ENCODE measurements around the gene TCOF1.

The TCOF1 gene

DNA sequence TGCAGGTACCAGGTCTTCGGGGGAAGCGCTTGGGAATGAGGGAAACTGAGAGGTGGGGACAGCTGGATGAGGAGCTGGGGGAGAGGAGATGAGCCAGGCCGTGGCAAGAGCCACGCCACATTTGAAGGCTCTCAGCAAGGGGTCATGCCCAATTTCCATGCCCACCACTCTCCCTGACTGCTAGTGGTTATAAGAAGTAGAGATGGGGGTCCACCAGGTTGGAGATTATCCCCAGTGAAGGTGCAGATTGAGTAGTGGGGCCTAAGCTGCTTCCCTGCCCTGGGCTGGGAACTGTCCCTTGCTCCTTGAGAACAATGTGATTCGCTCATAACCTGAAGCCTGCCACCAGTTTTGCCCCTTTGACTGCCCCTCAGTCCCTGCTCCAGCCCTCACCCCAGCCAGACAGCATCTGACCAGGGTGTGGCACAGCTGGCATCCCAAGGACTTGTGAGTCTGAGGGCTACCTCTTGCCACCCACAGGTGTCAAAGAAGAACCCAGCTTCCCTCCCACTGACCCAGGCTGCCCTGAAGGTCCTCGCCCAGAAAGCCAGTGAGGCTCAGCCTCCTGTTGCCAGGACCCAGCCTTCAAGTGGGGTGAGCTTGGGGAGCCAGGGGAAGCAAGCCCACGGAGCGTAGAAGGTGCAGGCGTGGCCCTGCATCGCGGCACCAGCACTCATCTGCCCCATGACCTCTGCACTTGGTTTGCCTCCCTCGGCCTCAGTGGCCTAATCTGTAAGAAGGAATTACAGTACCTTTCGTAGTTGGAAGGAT, 33.8 kb downstream of the TCOF1 start:
- no peak for DNase-seq

DNA sequence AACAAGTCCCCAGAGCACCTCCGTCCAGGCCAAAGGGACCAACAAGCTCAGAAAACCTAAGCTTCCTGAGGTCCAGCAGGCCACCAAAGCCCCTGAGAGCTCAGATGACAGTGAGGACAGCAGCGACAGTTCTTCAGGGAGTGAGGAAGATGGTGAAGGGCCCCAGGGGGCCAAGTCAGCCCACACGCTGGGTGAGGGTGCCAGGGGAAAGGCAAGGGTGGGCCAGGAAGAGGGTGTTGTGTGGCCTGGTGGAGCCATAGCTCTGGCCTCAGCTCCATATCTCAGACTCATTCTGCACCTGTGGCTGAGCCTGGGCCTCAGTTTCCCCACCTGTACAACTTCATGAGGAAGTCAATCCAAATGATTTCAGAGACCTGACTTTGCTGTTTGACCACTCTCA, 34.5 kb downstream of the TCOF1 start:
- DNase-seq, result no peak

DNA sequence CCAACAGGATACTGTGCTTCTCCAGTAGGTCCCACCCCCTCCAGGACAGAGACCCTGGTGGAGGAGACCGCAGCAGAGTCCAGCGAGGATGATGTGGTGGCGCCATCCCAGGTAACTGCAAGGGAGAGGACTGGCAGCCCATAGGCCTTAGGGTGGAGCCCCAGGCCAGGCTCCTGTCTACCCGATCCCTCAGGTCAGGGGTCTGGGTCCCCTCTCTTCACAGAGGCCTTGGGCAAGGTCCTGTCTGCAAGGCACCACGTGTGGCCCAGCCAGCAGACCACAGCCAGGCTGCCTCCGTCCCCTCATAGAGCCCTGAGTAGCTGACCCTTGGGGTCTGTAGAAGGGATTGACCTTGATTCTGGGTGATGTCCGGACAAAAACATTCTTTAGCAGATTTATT, 35.2 kb downstream of the TCOF1 start:
- DNase-seq, result no peak

DNA sequence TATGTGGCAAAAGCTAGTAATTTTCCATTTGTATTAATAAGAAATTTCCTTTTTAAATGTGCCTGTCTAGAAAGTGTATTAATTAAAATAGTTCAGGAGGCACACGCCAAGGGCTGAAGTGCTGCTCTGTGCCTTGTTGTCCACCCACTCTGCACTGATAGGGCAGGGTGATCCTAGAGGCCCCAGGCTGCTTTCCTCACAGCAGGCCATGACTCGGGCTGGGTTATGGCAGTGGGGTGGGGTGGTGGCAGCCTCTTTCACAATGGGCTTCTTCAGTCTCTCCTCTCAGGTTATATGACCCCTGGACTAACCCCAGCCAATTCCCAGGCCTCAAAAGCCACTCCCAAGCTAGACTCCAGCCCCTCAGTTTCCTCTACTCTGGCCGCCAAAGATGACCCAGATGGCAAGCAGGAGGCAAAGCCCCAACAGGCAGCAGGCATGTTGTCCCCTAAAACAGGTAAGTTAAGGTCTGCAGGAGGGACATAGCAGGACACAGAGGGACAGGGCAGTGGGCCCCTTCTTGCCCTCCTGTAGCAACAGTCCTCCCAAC, 35.7 kb downstream of the TCOF1 start:
- no peak for DNase-seq

DNA sequence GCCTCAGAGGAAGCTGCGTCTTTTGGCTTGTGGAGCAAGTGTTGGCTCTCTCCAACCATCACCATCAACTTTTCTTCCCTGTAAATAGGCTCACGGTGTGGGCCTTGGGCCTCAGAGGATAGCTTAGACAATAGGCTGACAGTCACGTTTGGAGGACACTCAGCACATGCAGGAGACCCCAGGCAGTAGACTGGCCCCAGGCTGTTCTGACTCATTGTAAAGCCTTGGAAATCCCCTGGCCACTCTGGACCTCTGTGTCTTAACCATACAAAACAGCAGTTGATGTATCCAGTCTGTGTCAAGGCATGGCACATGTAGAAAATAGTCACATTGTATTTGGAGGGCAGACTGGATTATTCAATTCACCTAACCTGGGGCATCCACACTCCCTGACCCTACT, 36.6 kb downstream of the TCOF1 start:
- no peak for DNase-seq

DNA sequence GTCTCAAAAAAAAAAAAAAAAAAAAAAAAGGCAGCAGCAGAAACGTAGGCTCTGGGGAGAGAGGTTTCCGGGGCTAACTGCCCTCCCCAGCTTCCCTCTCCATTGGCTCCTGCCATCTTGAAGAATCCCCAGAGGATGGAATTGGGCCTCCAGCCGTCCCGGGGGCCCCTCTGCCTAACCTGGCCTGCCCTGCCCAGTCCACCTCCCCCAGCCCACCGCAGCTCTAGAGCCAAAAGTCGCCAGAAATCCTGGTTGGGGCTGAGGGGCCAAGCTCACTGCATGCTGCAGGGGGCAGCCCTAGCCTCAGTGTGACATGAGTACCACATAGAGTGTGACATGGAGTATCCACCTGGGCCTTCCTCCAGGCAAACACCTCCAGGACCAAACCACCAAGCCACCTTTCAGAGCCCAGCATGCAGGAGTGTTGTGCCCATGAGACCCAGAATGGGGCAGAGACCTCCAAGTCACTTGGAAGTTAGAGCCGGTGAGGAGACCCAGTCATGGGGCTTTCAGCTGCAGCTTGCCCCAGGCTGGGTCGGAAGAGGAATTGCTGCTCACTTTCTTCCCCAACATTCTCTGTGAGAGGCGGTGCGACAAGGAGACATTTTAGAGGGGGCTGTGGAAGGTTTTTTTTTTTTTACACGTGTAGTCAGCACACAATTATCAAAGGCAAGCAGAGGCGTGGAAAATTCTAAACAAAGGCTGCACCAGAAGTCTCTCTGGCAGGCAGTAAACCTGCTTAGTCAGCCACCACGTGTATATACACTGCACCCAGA, 37.6 kb downstream of the TCOF1 start:
- no peak for DNase-seq

DNA sequence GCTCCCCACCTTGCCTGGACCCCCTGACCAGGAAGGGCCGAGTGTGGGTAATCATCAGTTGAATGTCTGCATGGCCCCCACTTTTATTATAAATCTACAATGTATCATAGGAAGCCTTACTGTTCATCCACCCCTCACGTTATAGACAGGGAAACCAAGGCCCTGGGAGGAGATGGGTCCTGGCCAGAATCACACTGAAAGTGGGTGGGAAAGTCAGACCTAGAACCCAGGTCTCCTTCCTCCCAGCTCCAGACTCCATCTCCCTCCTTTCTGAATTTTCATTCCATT, 38.1 kb downstream of the TCOF1 start:
- DNase-seq, result no peak

DNA sequence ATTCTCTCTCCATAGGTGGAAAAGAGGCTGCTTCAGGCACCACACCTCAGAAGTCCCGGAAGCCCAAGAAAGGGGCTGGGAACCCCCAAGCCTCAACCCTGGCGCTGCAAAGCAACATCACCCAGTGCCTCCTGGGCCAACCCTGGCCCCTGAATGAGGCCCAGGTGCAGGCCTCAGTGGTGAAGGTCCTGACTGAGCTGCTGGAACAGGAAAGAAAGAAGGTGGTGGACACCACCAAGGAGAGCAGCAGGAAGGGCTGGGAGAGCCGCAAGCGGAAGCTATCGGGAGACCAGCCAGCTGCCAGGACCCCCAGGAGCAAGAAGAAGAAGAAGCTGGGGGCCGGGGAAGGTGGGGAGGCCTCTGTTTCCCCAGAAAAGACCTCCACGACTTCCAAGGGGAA, 38.8 kb downstream of the TCOF1 start:
- no peak for DNase-seq

DNA sequence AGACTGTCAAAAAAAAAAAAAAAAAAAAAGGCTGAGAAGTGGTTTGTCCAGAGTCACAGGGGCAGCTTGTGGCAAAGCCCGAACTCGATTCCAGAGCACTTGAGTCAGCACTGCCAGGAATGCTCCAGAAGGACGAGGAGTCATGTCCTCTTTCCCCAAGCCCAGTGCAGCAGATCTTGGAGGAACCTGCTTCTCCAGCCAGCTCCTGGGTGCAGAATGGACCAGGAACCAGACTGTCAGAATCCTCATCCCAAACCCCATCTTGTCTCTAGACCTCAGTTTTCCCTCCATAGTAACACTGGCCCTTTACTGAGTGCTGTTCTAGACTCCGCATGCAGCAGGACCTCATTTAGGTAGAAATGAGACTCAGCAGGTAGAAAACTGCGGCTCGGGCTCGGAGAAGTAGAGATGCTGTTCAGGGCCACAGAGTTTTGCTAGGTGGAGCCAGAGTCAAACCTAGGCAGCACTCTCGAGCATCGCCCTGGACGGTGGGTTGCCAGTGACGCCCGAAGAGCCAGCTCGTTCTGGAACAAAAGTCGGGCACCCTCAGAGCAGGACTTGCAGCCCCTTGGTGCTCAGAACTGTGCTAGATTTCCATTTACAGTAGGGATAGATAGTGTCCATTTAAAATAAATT, 39.8 kb downstream of the TCOF1 start:
- DNase-seq, result no peak

DNA sequence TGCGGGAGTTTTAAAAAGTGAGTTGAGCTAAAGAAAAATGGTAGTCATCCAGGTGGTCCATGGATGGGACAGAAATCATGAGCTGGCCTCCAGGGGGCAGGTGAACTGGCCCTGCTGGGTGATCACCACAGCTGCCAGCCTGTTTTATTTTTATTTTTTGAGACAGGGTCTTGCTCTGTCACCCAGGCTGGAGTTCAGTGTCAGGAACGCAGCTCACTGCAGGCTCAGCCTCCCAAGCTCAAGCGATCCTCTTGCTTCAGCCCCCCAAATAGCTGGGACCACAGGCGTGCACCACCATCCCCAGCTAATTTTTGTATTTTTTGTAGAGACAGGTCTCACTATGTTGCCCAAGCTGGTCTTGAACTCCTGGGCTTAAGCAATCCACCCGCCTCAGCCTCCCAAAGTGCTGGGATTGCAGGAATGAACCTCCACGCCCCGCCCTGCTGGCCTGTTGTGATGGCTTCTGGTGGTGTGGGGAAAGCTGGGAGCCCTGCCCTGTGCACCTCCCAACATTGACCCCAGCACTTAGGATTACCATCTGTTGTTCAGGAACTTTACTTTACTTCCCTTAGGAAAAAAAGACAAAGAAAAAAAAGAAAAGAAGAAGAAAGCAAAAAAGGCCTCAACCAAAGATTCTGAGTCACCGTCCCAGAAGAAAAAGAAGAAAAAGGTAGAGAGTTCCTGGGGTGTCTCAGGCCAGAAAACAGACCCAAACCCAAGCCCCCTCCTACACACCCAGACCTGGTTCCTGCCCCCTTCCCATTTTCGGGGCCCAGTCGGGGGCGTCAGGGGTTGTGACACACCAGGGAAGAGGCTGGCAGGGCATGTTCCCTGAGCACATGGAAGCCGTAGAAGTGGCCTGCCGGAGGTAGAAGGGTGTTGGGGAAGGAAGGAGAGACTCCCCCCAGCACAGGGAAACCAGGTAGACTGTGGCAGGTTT, 40.6 kb downstream of the TCOF1 start:
- no peak for DNase-seq

DNA sequence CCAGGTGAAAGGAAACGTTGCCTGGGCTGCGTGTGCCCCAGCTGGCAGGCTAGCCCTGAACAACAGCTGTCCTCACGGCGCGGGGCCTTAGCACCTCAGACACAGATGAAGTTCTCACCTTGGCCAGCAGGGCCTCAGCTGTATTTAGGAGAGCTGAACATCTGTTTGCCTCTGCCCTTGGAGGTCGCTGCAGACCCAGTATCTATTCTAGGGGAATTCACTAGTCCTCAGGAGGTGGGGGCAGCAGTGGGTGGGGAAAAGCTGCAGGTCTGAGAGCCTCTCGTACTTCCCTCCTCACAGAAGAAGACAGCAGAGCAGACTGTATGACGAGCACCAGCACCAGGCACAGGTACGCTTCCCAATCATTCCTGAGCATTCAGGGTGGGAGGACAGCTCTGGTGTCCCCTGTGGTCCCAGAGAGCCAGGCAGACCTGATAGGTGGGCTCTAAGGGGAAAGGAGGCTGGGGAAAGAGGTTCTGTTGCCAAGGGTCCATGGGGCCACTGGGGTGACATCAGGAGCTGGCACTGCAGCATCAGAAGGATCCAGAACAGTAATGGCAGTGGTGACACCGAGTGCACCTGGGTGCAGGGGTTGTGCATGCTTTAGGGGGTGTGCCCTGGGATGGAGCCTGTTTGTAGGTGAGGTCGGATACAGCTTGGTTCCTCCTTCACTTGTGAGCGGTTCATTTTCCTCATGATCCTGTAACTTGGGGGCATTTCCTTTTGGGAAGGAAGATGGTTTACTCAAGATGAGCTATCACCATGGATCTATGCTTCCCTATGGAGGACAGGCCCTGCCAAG, 41.4 kb downstream of the TCOF1 start:
- peak; percentile 33 for DNase-seq

DNA sequence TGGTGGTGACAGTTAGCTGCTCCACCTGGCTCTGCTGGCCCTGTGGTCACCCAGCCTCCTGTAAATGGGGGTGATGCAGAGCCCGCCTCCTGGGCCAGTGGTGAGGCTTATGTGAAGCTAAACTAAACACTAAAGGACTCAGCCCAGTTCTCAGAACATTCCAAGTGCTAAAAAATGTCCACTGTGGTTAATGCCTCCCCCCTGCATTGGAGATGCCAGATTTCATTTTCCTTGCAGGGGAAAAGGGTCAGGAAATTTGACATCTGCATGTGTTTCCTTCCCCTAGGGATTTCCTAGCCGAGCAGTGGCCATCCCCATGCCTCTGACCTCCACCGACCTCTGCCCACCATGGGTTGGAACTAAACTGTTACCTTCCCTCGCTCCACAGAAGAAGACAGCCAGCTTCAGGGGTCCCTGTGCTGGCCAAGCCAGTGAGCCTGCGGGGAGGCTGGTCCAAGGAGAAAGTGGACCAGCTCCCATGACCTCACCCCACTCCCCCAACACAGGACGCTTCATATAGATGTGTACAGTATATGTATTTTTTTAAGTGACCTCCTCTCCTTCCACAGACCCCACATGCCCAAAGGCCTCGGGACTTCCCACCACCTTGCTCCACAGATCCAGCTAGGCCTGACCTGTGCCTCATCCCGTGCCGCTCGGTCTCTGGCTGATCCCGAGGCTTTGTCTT, 42.2 kb downstream of the TCOF1 start:
- no peak for DNase-seq

DNA sequence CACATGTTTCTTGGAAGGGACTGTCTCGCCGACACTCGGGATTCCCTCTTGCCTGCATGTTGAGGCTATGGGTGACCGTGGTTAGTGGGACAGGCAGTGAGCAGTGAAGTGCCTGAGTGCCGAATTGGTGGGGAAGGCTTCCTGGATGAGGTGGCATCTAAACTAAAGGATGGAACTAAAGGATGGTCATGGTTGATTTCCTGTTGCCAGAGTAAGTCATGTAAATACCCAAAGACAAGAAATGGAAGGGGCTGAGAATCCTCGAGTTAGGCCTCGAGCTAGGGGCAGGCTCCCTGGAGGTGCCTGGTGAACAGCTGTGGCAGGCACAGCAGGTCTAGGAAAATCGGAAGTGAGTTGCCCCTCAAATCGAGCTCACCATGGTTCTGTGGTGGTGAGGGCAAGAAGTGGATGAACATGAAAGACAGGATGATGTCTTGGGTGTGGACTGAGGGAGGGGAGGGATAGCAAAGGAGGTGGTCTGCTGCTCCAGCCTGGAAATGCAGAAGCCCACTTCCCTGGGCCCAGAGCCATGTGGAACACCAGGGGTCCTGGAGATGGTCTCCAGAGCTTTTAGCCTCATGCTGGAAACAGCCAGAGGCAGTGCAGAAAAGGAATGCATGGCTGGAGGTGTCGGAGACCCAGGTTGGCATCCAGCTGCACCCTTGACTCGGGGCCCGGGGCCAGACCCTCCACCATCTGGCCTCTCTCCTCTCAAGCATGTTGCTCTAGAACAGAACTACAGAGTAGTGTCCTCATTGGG, 43.0 kb downstream of the TCOF1 start:
- no peak for DNase-seq

DNA sequence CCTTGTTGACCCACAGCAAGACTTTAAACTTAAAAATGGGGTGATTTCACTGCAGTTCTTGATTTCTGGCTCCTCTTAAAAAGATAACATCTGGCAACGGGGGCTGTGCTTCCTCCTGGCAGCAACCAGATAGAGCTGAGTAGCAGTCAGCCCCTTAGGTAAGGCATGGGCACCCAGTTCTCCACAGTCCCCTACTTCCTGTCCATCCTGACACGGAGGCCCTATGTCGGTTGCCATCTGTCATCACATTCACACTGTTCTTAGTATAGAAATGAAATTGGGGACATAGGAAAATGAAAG, 43.5 kb downstream of the TCOF1 start:
- no peak for DNase-seq

DNA sequence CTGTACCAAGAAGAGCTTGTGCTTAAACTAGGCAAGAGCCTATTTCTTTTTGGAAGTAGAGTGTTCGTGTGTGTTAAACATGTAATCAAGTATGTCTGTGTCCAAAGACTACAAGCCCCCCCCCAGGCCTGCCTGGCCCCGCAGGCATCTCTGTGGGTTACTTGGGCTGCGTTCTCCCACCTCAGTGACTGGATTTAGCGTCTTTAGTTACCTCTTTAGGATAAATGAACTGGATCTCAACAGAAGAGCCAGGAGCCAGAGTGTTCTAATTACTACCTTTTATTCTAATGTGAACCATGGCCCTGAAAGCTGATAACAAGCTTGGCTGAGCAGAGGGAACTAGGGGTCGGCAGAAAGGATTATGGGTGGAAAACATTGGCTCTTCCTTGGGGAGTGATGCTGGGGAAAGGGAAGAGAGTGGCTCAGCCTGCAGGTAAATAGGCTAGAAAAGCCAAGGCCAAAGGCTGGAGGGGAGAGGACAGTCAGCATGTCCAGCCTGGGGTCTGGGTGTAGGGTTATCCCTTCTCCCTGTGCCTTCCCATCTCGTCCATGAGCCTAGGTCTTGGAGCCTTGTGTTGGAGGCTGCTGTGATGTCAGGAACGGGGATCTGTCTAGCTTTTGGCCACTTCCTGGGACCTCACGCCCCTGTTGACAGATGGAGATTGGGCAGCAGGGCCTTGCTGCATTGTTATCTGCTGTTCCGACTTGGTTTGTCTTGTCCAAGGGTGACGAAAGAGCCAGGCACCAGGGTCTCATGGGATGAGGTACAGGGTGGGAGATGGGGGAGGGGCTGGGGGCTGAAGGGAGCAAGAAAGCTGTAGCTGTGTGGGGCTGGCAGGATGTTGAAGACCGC, 44.1 kb downstream of the TCOF1 start:
- DNase-seq, result no peak

DNA sequence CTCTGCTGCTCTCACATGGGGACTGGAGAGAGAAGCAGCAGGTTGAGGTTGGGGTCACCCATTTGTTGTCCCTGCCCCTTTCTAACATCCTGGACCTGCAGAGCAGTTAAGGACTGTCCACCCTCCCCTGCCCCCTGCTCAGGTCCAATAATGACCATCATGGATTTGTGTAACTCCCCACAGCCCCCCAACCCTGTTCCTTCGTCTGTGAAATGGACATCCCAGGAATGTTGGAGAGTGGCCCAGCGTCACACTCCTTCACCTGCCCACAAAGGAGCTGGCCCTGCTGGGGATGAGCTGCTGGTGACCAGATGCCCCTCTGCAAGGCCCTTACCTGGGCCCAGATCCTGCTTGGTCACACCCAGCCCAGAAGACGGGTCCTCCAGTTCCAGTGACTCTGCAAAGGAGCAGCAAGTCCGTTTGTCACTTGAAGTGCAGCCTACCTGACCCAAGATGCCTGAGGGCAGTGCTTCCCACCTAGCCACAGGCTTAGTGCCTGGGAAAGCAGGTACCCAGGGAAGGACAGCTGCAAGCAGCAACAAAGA, 44.8 kb downstream of the TCOF1 start:
- no peak for DNase-seq

DNA sequence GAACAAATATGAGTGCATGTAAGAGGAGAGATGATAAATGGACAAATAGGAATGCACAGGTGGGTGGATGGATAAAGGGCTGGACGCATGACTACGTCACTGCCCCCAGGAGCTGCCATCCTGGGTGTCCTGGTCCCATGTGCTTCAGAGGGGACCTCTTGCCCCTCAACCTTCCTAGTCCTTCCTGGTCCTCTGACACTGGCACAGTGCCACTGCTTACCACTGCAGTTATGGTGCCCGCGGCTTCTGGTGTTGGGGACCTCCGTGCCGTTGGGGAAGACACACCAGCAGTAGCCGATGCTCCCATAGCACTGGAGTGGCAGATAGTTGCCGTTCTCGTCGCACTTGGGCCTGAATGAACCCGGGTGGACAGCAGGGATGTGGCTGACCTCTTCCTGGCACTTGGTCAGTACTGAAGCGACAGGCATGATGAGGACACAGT, 45.4 kb downstream of the TCOF1 start:
- DNase-seq, result no peak

DNA sequence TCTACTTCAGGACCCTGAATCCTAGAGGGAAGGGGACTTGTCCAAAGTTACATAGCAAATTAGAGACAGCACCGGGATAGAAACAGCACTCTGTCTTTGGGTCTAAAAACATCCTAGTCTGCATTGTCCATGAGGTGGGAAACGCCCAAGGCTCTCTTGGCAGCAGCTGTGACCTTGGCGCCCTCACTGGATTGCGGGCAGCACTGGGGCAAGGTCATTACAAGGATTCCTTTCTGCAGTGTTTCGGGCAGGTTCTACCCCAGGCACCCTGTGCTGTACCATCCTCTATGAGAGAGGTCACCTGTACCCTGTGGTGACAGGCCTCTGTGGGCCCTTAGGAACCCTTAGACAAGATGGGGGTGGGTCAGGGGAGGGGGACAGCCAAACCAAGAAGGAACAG, 46.6 kb downstream of the TCOF1 start:
- no peak for DNase-seq

DNA sequence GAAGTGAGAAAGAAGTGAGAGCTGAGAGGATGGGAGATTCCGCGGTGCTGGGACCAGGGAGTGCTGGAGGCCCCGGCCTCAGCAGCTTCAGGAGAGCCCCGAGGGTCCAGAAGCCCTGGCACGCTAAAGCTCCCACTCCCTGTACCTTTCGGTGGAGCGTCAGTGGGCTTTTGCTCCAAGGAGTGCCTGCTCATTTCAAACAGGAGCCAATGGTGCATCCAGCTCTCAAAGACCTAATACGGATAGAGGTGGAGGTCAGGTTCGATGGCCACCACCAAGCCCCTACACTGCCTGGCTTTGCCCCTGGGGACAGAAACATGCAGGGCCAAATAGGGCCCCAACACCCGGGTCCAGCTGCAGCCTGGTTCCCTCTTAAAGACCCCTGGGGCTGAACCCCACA, 47.0 kb downstream of the TCOF1 start:
- no peak for DNase-seq

All from CD4-positive, alpha-beta T cell treated with Interleukin-4 for 4 hours (primary cell).